BJ (cell line): ENCODE measurements around the gene TERB1. TPM values are rescaled to one million over a fixed set of nuclear protein-coding genes. Genes with fewer than 3 reads are reported as not detected.
A peak's percentile ranks its signal among the peaks of the same experiment; 100 is the strongest.

Experiments
- CTCF ChIA-PET: fragments of 350-600 bp; formaldehyde crosslinking; extraction: SDS; loops from one replicate; lab custom pipeline; 2021; ENCODE audit warnings: antibody characterized with exemption, inconsistent platforms; lab: Yijun Ruan, JAX
- POLR2A ChIA-PET: fragments of 300-600 bp; sonication (Branson Sonifier 250); formaldehyde crosslinking; extraction: SDS; loops from one replicate; lab custom pipeline; 2021; ENCODE audit warnings: antibody characterized with exemption; lab: Charles Lee
- DNase-seq: peaks from one replicate; pipeline ENCODE4 v3.0.0-alpha.2; 2011; ENCODE audit warnings: low read depth
- H3K27me3 ChIP-seq: 2 replicates; pipeline ENCODE4 v1.6.0; 2011; ENCODE audit warnings: low read length; ENCODE audit not compliant: control insufficient read depth, insufficient read depth
- H3K36me3 ChIP-seq: 2 replicates; pipeline ENCODE4 v1.5.1; 2011; ENCODE audit warnings: low read length; ENCODE audit not compliant: control insufficient read depth, insufficient read depth
- H3K4me3 ChIP-seq: 2 replicates; pipeline ENCODE4 v1.5.1; 2011; ENCODE audit warnings: low read depth, mild to moderate bottlenecking, control low read depth, low read length
- CTCF ChIP-seq: IDR thresholded peaks from 2 replicates; pipeline ENCODE4 v1.5.1; 2011; ENCODE audit warnings: low read depth, mild to moderate bottlenecking, control low read depth, inconsistent platforms, low read length, moderate library complexity; ENCODE audit not compliant: insufficient read depth
- polyA plus RNA-seq: library from polyadenylated mRNA; depleted of rRNA; stranded (reverse); fragments of >200 nt; gene quantifications from 2 replicates; pipeline ENCODE4 v1.2.3, GENCODE V29; 2011

TERB1 gene
- polyA plus RNA-seq, 1 experiment: not detected

- ChIA-PET CTCF (interaction anchor here (1.2 to 8.3 kb wide), 6 partner anchors 9 to 136 kb away, joined by 3 to 129 read pairs (median 6); partner anchors contain the start of genes DYNC1LI2 and NAE1), POLR2A (no interaction called here)
- no peak for DNase-seq
- H3K4me3 ChIP-seq: no peak overlapping the region
- peaks cover 40% of the 10 kb centered on the region for H3K36me3 ChIP-seq
- H3K27me3 ChIP-seq: no peaks in the 10 kb centered on the region
- TF ChIP-seq CTCF: no peak
Observed at GRCh38 chr16:66731101-66731500, 70.3 kb downstream of the TERB1 start.

- Histone ChIP-seq H3K36me3 (peaks cover 47% of the 10 kb centered on the region), H3K27me3 (no peaks in the 10 kb centered on the region), H3K4me3 (no peak overlapping the region)
- ChIA-PET CTCF (interaction anchor here (0.6 to 8.3 kb wide), 19 partner anchors 11 to 323 kb away, joined by 3 to 129 read pairs (median 5); partner anchors contain the start of genes CMTM3, DYNC1LI2 and NAE1), POLR2A (no interaction called here)
- TF ChIP-seq CTCF: no peak
- no peak for DNase-seq
Observed at GRCh38 chr16:66728804-66729203, 72.6 kb downstream of the TERB1 start.

GRCh38 chr16:66728117-66728787 lies 73.1 kb downstream of the TERB1 start:
- POLR2A ChIA-PET: no interaction called here
- TF ChIP-seq CTCF: peak; percentile 60
- Histone ChIP-seq H3K27me3 (no peaks in the 10 kb centered on the region), H3K4me3 (no peak overlapping the region), H3K36me3 (peaks cover 45% of the 10 kb centered on the region)
- CTCF ChIA-PET: interaction anchor here (0.6 to 8.3 kb wide), 23 partner anchors 10 to 322 kb away, joined by 3 to 129 read pairs (median 5); partner anchors contain the start of genes CMTM3, DYNC1LI2 and NAE1
- no peak for DNase-seq

GRCh38 chr16:66720766-66721165 lies 80.6 kb downstream of the TERB1 start:
- CTCF ChIA-PET: interaction anchor here (0.9 to 1.5 kb wide), 2 partner anchors 20 to 147 kb away, joined by 4 read pairs; no protein-coding TSS in a partner anchor
- no peak for TF ChIP-seq CTCF

GRCh38 chr16:66719246-66719645 lies 82.1 kb downstream of the TERB1 start:
- no peak for DNase-seq
- ChIA-PET CTCF (interaction anchor here (2.5 kb wide), 1 partner anchor 10 kb away, joined by 7 read pairs; no protein-coding TSS in a partner anchor), POLR2A (no interaction called here)
- Histone ChIP-seq H3K4me3 (no peak overlapping the region), H3K27me3 (no peaks in the 10 kb centered on the region), H3K36me3 (peaks cover 10% of the 10 kb centered on the region)
- no peak for TF ChIP-seq CTCF

More at GRCh38 chr16:66720766-66721165, 80.6 kb downstream of the TERB1 start:
- POLR2A ChIA-PET: no interaction called here
- H3K36me3 ChIP-seq: peaks cover 19% of the 10 kb centered on the region
- H3K27me3 ChIP-seq: no peaks in the 10 kb centered on the region
- DNase-seq: no peak
- no peak overlapping the region for H3K4me3 ChIP-seq
